OCI-LY7 (cell line): ENCODE results near the gene MAP2K5. TPM values are rescaled to one million over a fixed set of nuclear protein-coding genes. Genes with fewer than 3 reads are reported as not detected.

Experiments used
- BruUV-seq: library from RNA; stranded (reverse); fragments of 400-500 nt; replicated peaks from 2 replicates; lab custom pipeline; 2021; lab: Mats Ljungman, UMichigan
- CTCF ChIA-PET: fragments of 300-600 bp; sonication (Branson Sonifier 250); formaldehyde crosslinking; loops from one replicate; lab custom pipeline; 2022; ENCODE audit warnings: antibody characterized with exemption; ENCODE audit not compliant: unreplicated experiment; lab: Charles Lee
- POLR2A ChIA-PET: fragments of 300-600 bp; sonication (Branson Sonifier 250); formaldehyde crosslinking; loops from one replicate; lab custom pipeline; 2022; ENCODE audit warnings: antibody characterized with exemption; lab: Charles Lee
- DNase-seq: peaks from one replicate; pipeline ENCODE4 v3.0.0-alpha.2; 2015; ENCODE audit warnings: low spot score
- H2AFZ ChIP-seq: fragments of 200-600 bp; sonication (generic), shearing (Covaris generic); 2 replicates; pipeline ENCODE4 v1.6.1; 2014; ENCODE audit warnings: mild to moderate bottlenecking, antibody characterized with exemption, low read length, moderate library complexity
- H3K27ac ChIP-seq: fragments of 200-600 bp; sonication (generic); 2 replicates; pipeline ENCODE4 v1.5.1; 2014; ENCODE audit warnings: mixed run types, low read depth, mild to moderate bottlenecking, moderate library complexity, low read length, inconsistent platforms; ENCODE audit not compliant: poor library complexity, severe bottlenecking
- H3K36me3 ChIP-seq: fragments of 200-600 bp; sonication (generic); 2 replicates; pipeline ENCODE4 v1.6.1; 2014; ENCODE audit warnings: mild to moderate bottlenecking, antibody characterized with exemption, low read length, moderate library complexity, mixed read lengths; ENCODE audit not compliant: insufficient read depth
- H3K4me1 ChIP-seq: fragments of 200-600 bp; sonication (generic); 2 replicates; pipeline ENCODE4 v1.5.1; 2014; ENCODE audit warnings: mild to moderate bottlenecking, low read length; ENCODE audit not compliant: insufficient read depth, poor library complexity, severe bottlenecking
- H3K4me2 ChIP-seq: fragments of 200-600 bp; sonication (generic); 2 replicates; pipeline ENCODE4 v1.6.1; 2014; ENCODE audit warnings: mild to moderate bottlenecking, low read length
- H3K4me3 ChIP-seq: fragments of 200-600 bp; sonication (generic); 2 replicates; pipeline ENCODE4 v1.5.1; 2014; ENCODE audit warnings: mild to moderate bottlenecking, low read depth, low read length; ENCODE audit not compliant: poor library complexity, severe bottlenecking
- H3K79me2 ChIP-seq: fragments of 200-600 bp; sonication (generic); 2 replicates; pipeline ENCODE4 v1.6.1; 2016; ENCODE audit warnings: low read depth, mild to moderate bottlenecking, low read length, moderate library complexity, mixed read lengths; ENCODE audit not compliant: insufficient read depth
- H3K9me2 ChIP-seq: fragments of 200-600 bp; sonication (generic); 2 replicates; pipeline ENCODE4 v1.6.1; 2016; ENCODE audit warnings: mild to moderate bottlenecking, low read length, mixed read lengths; ENCODE audit not compliant: insufficient read depth
- H3K9me3 ChIP-seq: fragments of 200-600 bp; sonication (generic); 2 replicates; pipeline ENCODE4 v1.6.1; 2014; ENCODE audit warnings: mild to moderate bottlenecking, mixed run types, low read length, mixed read lengths
- H4K20me1 ChIP-seq: fragments of 200-600 bp; sonication (generic); 2 replicates; pipeline ENCODE4 v1.6.1; 2014; ENCODE audit warnings: mild to moderate bottlenecking, antibody characterized with exemption, low read length, moderate library complexity, mixed read lengths; ENCODE audit not compliant: insufficient read depth
- CTCF ChIP-seq: fragments of 200-600 bp; sonication (generic); conservative IDR thresholded peaks from 2 replicates; pipeline ENCODE4 v1.5.1; 2014; ENCODE audit warnings: mild to moderate bottlenecking, antibody characterized with exemption, low read length, moderate library complexity, mixed read lengths
- EZH2phosphoT487 ChIP-seq: fragments of 200-600 bp; sonication (generic); IDR thresholded peaks from 2 replicates; pipeline ENCODE4 v1.6.1; 2018; ENCODE audit warnings: low read depth, borderline replicate concordance, mild to moderate bottlenecking, mixed run types, antibody characterized with exemption, low read length, moderate library complexity, mixed read lengths
- intact Hi-C: fragments of 100-400 bp; cut with micrococcal nuclease; formaldehyde crosslinking; loops from one replicate; pipeline ENCODE4 v1.10.0; 2022; ENCODE audit not compliant: unreplicated experiment
- total RNA-seq, 2 experiments: library from RNA; depleted of rRNA in 1 of 2; stranded (reverse); fragments of >200 nt in 1 of 2; shearing (Covaris generic) in 1 of 2; gene quantifications; 2 replicates each; pipeline ENCODE4 v1.2.3, GENCODE V29; 2014 to 2022

Gene MAP2K5
- total RNA-seq, 2 experiments from 2014 or later, result 10.2 to 35.0 TPM

GRCh38 chr15:67593562-67593961 lies 51.1 kb downstream of the MAP2K5 start:
- Histone ChIP-seq H2AFZ (no peak overlapping the region), H3K27ac (no peak overlapping the region), H3K4me2 (no peak overlapping the region), H3K4me1 (no peaks in the 10 kb centered on the region), H3K9me3 (no peaks in the 10 kb centered on the region), H3K36me3 (peaks cover 28% of the 10 kb centered on the region; the same call in 1 of the 2 replicates), H4K20me1 (no peaks in the 10 kb centered on the region), H3K4me3 (no peak overlapping the region), H3K9me2 (no peaks in the 10 kb centered on the region), H3K79me2 (no peaks in the 10 kb centered on the region)
- intact Hi-C loops, result no loop called here
- no peak for DNase-seq
- POLR2A ChIA-PET, result interaction anchor here (1.2 kb wide), 1 partner anchor 8 kb away, joined by 3 read pairs; no protein-coding TSS in a partner anchor
- TF ChIP-seq EZH2phosphoT487 (no peak), CTCF (no peak)
- BruUV-seq, result no TSS peak
- CTCF ChIA-PET, result no interaction called here

GRCh38 chr15:67594770-67595169 lies 52.3 kb downstream of the MAP2K5 start:
- CTCF ChIA-PET, result no interaction called here
- no peak for DNase-seq
- Histone ChIP-seq H3K4me1 (no peaks in the 10 kb centered on the region), H3K4me3 (no peak overlapping the region), H3K9me3 (no peaks in the 10 kb centered on the region), H4K20me1 (no peaks in the 10 kb centered on the region), H3K27ac (no peak overlapping the region), H3K4me2 (no peak overlapping the region), H3K9me2 (no peaks in the 10 kb centered on the region), H3K36me3 (peaks cover 25% of the 10 kb centered on the region; the same call in 1 of the 2 replicates), H3K79me2 (no peaks in the 10 kb centered on the region), H2AFZ (no peak overlapping the region)
- POLR2A ChIA-PET, result no interaction called here
- intact Hi-C loops, result no loop called here
- no TSS peak for BruUV-seq
- no peak for TF ChIP-seq CTCF
- no peak for TF ChIP-seq EZH2phosphoT487

- BruUV-seq, result no TSS peak
- Histone ChIP-seq H3K4me1 (no peaks in the 10 kb centered on the region), H3K36me3 (peaks cover 25% of the 10 kb centered on the region; the same call in 1 of the 2 replicates), H4K20me1 (no peaks in the 10 kb centered on the region), H3K4me2 (no peak overlapping the region), H3K4me3 (no peak overlapping the region), H3K79me2 (no peaks in the 10 kb centered on the region), H3K9me3 (no peaks in the 10 kb centered on the region), H3K9me2 (no peaks in the 10 kb centered on the region), H2AFZ (no peak overlapping the region), H3K27ac (no peak overlapping the region)
- TF ChIP-seq EZH2phosphoT487, result no peak
- no peak for TF ChIP-seq CTCF
- ChIA-PET POLR2A (interaction anchor here (0.6 to 0.7 kb wide), 3 partner anchors 68 to 211 kb away, joined by 3 read pairs; no protein-coding TSS in a partner anchor), CTCF (no interaction called here)
- no peak for DNase-seq
- intact Hi-C loops, result no loop called here
Measured at GRCh38 chr15:67595572-67595971, 53.1 kb downstream of the MAP2K5 start.
